H1 (cell line): ENCODE results near the gene SYTL5. TPM values are rescaled to one million over a fixed set of nuclear protein-coding genes. Genes with fewer than 3 reads are reported as not detected.

ENCODE experiments used
- CTCF ChIA-PET: fragments of 300-600 bp; sonication (Branson Sonifier 250); formaldehyde crosslinking; loops from one replicate; lab custom pipeline; 2021; ENCODE audit not compliant: partially characterized antibody; lab: Charles Lee
- POLR2A ChIA-PET: fragments of 300-600 bp; sonication (Branson Sonifier 250); formaldehyde crosslinking; loops from one replicate; lab custom pipeline; 2021; ENCODE audit warnings: inconsistent platforms; ENCODE audit not compliant: partially characterized antibody; lab: Charles Lee
- DNase-seq, 2 experiments: peaks; one replicate each; pipeline versions ENCODE4 v3.0.0 to v3.0.0-alpha.2; 2010 to 2022; ENCODE audit warnings: low spot score in 2 of 2, low read depth in 1 of 2, mixed read lengths in 1 of 2
- FAIRE-seq: peaks from 2 replicates; lab custom pipeline; 2011; peaks lifted over from hg19 to GRCh38; lab: Jason Lieb, UNC
- H2AFZ ChIP-seq: 2 replicates; pipeline ENCODE4 v1.8.1; 2012; ENCODE audit warnings: low read length, inconsistent platforms
- H2AK5ac ChIP-seq: 2 replicates; pipeline ENCODE4 v1.6.1; 2013; ENCODE audit warnings: low read depth, low read length
- H2BK120ac ChIP-seq: replicated peaks from 2 replicates; pipeline ENCODE3; 2013; ENCODE audit warnings: low read depth, low read length, inconsistent platforms
- H2BK12ac ChIP-seq: 2 replicates; pipeline ENCODE4 v1.6.1; 2013; ENCODE audit warnings: low read depth, low read length
- H2BK15ac ChIP-seq: 2 replicates; pipeline ENCODE4 v1.6.1; 2013; ENCODE audit warnings: low read length
- H2BK20ac ChIP-seq: 2 replicates; pipeline ENCODE4 v1.6.1; 2013; ENCODE audit warnings: low read length
- H2BK5ac ChIP-seq: 2 replicates; pipeline ENCODE4 v1.6.1; 2013; ENCODE audit warnings: low read depth, low read length
- H3K14ac ChIP-seq: 2 replicates; pipeline ENCODE4 v1.6.1; 2013; ENCODE audit warnings: inconsistent platforms; ENCODE audit not compliant: insufficient read length
- H3K18ac ChIP-seq: 2 replicates; pipeline ENCODE4 v1.6.1; 2013; ENCODE audit warnings: low read length; ENCODE audit errors: extremely low read depth
- H3K23ac ChIP-seq: 2 replicates; pipeline ENCODE4 v1.6.1; 2013; ENCODE audit warnings: inconsistent platforms; ENCODE audit not compliant: insufficient read length
- H3K23me2 ChIP-seq: 2 replicates; pipeline ENCODE4 v1.6.1; 2013; ENCODE audit warnings: low read depth, low read length
- H3K27ac ChIP-seq: 2 replicates; pipeline ENCODE4 v1.6.1; 2011; ENCODE audit warnings: low read depth, low read length, inconsistent platforms
- H3K27me3 ChIP-seq, 4 experiments: replicated peaks in 1 of 4; 1 replicate in 1 of 4; 2 replicates in 3 of 4; pipeline versions ENCODE4 v1.6.1 to v1.8.1; 2011 to 2013; ENCODE audit warnings: low read length in 3 of 4, mild to moderate bottlenecking in 3 of 4, inconsistent platforms in 2 of 4, mixed read lengths in 2 of 4, moderate library complexity in 1 of 4; ENCODE audit not compliant: control insufficient read depth in 3 of 4, insufficient read depth in 3 of 4; ENCODE audit errors: extremely low read depth in 1 of 4
- H3K36me3 ChIP-seq, 4 experiments: 2 replicates each; pipeline versions ENCODE4 v1.6.1 to v1.8.1; 2011 to 2013; ENCODE audit warnings: mild to moderate bottlenecking in 4 of 4, low read length in 3 of 4, moderate library complexity in 2 of 4, control low read depth in 1 of 4, inconsistent platforms in 1 of 4; ENCODE audit not compliant: insufficient read depth in 4 of 4, control insufficient read depth in 2 of 4
- H3K4ac ChIP-seq: replicated peaks from 2 replicates; pipeline ENCODE3; 2013; ENCODE audit warnings: low read length, low read depth, mixed read lengths, inconsistent platforms; ENCODE audit not compliant: insufficient read length
- H3K4me1 ChIP-seq, 4 experiments: replicated peaks in 1 of 4; 1 replicate in 1 of 4; 2 replicates in 3 of 4; pipeline versions ENCODE4 v1.6.1 to v1.8.1; 2011 to 2013; ENCODE audit warnings: low read length in 3 of 4, inconsistent platforms in 2 of 4, mixed read lengths in 1 of 4; ENCODE audit not compliant: insufficient read depth in 4 of 4, control insufficient read depth in 3 of 4
- H3K4me2 ChIP-seq, 2 experiments: 2 replicates each; pipeline versions ENCODE4 v1.6.1 to v1.8.1; 2011 to 2013; ENCODE audit warnings: low read depth in 2 of 2, low read length in 2 of 2, control low read depth in 1 of 2, inconsistent platforms in 1 of 2, mild to moderate bottlenecking in 1 of 2; ENCODE audit not compliant: insufficient read depth in 1 of 2
- H3K4me3 ChIP-seq, 4 experiments: fragments of 200-600, 300-600 bp in 1 of 4; sonication (generic), shearing (Covaris generic), sonication (Bioruptor Twin) in 1 of 4; 2 replicates each; pipeline versions ENCODE4 v1.5.1 to v1.8.1; 2011 to 2016; ENCODE audit warnings: low read length in 4 of 4, low read depth in 3 of 4, control low read depth in 2 of 4, inconsistent platforms in 2 of 4, mild to moderate bottlenecking in 2 of 4, mixed read lengths in 1 of 4, moderate library complexity in 1 of 4; ENCODE audit not compliant: insufficient read depth in 2 of 4; ENCODE audit errors: extremely low read depth in 1 of 4
- H3K56ac ChIP-seq: replicated peaks from 2 replicates; pipeline ENCODE3; 2013; ENCODE audit warnings: low read depth, mild to moderate bottlenecking, mixed read lengths, low read length, inconsistent platforms; ENCODE audit not compliant: insufficient read length
- H3K79me1 ChIP-seq: 2 replicates; pipeline ENCODE4 v1.6.1; 2013; ENCODE audit warnings: low read depth, low read length, control low read depth
- H3K79me2 ChIP-seq, 2 experiments: 2 replicates each; pipeline versions ENCODE4 v1.6.1 to v1.8.1; 2012 to 2013; ENCODE audit warnings: low read length in 2 of 2, mild to moderate bottlenecking in 2 of 2, inconsistent platforms in 1 of 2; ENCODE audit not compliant: insufficient read depth in 2 of 2, control insufficient read depth in 1 of 2
- H3K9ac ChIP-seq, 4 experiments: replicated peaks in 1 of 4; 1 replicate in 1 of 4; 2 replicates in 3 of 4; pipeline versions ENCODE4 v1.6.1 to v1.8.1; 2011 to 2013; ENCODE audit warnings: low read depth in 3 of 4, low read length in 3 of 4, control low read depth in 2 of 4, mild to moderate bottlenecking in 2 of 4, moderate library complexity in 2 of 4, inconsistent platforms in 1 of 4; ENCODE audit errors: extremely low read depth in 1 of 4
- H3K9me3 ChIP-seq, 2 experiments: 2 replicates each; pipeline versions ENCODE4 v1.6.1 to v1.8.1; 2012 to 2013; ENCODE audit warnings: mild to moderate bottlenecking in 2 of 2, moderate library complexity in 2 of 2, control low read depth in 1 of 2, inconsistent platforms in 1 of 2, low read depth in 1 of 2, low read length in 1 of 2, mixed read lengths in 1 of 2; ENCODE audit not compliant: insufficient read depth in 2 of 2
- H4K20me1 ChIP-seq, 2 experiments: replicated peaks in 1 of 2; 2 replicates each; pipeline versions ENCODE3 to v1.8.1; 2011 to 2013; ENCODE audit warnings: inconsistent platforms in 2 of 2, low read length in 2 of 2, mild to moderate bottlenecking in 1 of 2; ENCODE audit not compliant: insufficient read depth in 2 of 2, control insufficient read depth in 1 of 2
- H4K5ac ChIP-seq: 2 replicates; pipeline ENCODE4 v1.6.1; 2013; ENCODE audit warnings: low read length, low read depth, mixed read lengths, inconsistent platforms; ENCODE audit not compliant: insufficient read length
- H4K8ac ChIP-seq: 2 replicates; pipeline ENCODE4 v1.8.0; 2013; ENCODE audit warnings: mild to moderate bottlenecking, moderate library complexity, low read length, inconsistent platforms; ENCODE audit not compliant: insufficient read depth; ENCODE audit errors: extremely low read depth
- H4K91ac ChIP-seq: replicated peaks from 2 replicates; pipeline ENCODE3; 2013; ENCODE audit warnings: low read length, mixed read lengths, inconsistent platforms; ENCODE audit not compliant: insufficient read length
- BRCA1 ChIP-seq: IDR thresholded peaks from 2 replicates; pipeline ENCODE4 v1.6.1; 2012; ENCODE audit warnings: low read depth, low read length, improper control_type of control experiment
- CHD1 ChIP-seq: IDR thresholded peaks from 2 replicates; pipeline ENCODE4 v1.6.1; 2012; ENCODE audit warnings: low read depth, low read length, improper control_type of control experiment
- CREB1 ChIP-seq: IDR thresholded peaks from 2 replicates; pipeline ENCODE4 v1.6.1; 2012; ENCODE audit warnings: inconsistent platforms
- EGR1 ChIP-seq: IDR thresholded peaks from 2 replicates; pipeline ENCODE4 v1.6.1; 2011; ENCODE audit warnings: low read depth, low read length, borderline replicate concordance
- KDM1A ChIP-seq: fragments of 200-600, 300-600 bp; sonication (generic); IDR thresholded peaks from 2 replicates; pipeline ENCODE4 v1.7.1; 2016; ENCODE audit warnings: mild to moderate bottlenecking, low read length, borderline replicate concordance
- POLR2AphosphoS5 ChIP-seq: IDR thresholded peaks from 2 replicates; pipeline ENCODE4 v1.6.1; 2011; ENCODE audit warnings: low read depth, low read length
- SIRT6 ChIP-seq: IDR thresholded peaks from one replicate; pipeline ENCODE4 v1.7.1; 2012; ENCODE audit warnings: low read length, inconsistent platforms
- SP4 ChIP-seq: IDR thresholded peaks from 2 replicates; pipeline ENCODE4 v1.6.1; 2012; ENCODE audit warnings: low read length, inconsistent platforms
- WGBS, 2 experiments: shearing (Covaris generic) in 1 of 2; methylation state at CpG; one replicate each; pipeline versions ENCODE4 v1.1.6 to v1.1.7; 2013 to 2015; ENCODE audit warnings: low lambda C conversion rate in 2 of 2, mixed read lengths in 2 of 2, inconsistent platforms in 1 of 2, low coverage in 1 of 2, missing lambda C conversion rate in 1 of 2; ENCODE audit not compliant: insufficient replicate concordance in 2 of 2, insufficient coverage in 1 of 2, insufficient read length in 1 of 2; ENCODE audit errors: extremely low coverage in 1 of 2, missing lambda C conversion rate in 1 of 2; 5-methylcytosine and 5-hydroxymethylcytosine counted together
- polyA plus RNA-seq, 7 experiments: library from polyadenylated mRNA; depleted of rRNA in 3 of 7; stranded (reverse) in 5 of 7; unstranded in 2 of 7; fragments of >200 nt in 5 of 7; fragments of 200-250 nt in 2 of 7; gene quantifications; 1 replicate in 5 of 7; 2 replicates in 1 of 7; 4 replicates in 1 of 7; pipeline versions ENCODE4 v1.2.1 to v1.2.3, GENCODE V29; 2011 to 2013; ENCODE audit warnings: missing spikeins in 2 of 7, mixed read lengths in 2 of 7
- total RNA-seq: library from RNA; stranded (reverse); fragmentation: NEBNext Ultra II Directional; extraction: Animal tissue kit (Norgen Biotek cat#: 25700); gene quantifications from 2 replicates; pipeline ENCODE4 v1.2.1, GENCODE V29; 2021
- TF ChIP-seq, protein P1 (sequence below): IDR thresholded peaks from 2 replicates; pipeline ENCODE4 v1.6.1; 2011; ENCODE audit warnings: low read length, improper control_type of control experiment

SYTL5 gene
- total and polyA plus RNA-seq, 2 of the 8 experiments (the other 6 are each of a cell fraction or from before 2014, with no cell fraction given): 0.15 to 0.52 TPM

- Histone ChIP-seq H4K5ac (no peak overlapping the region), H3K9me3 (no peaks in the 10 kb centered on the region), H3K4me3 (no peak overlapping the region), H3K4me2 (no peak overlapping the region), H3K79me2 (no peaks in the 10 kb centered on the region), H2BK15ac (no peak overlapping the region), H2BK20ac (no peak overlapping the region), H3K9ac (no peak overlapping the region), H2AK5ac (no peak overlapping the region), H3K18ac (no peak overlapping the region), H4K91ac (no peak overlapping the region), H3K23me2 (no peaks in the 10 kb centered on the region), H4K8ac (no peak overlapping the region), H2BK120ac (no peak overlapping the region), H3K27ac (no peak overlapping the region), H2BK5ac (no peak overlapping the region), H3K23ac (no peak overlapping the region), H3K14ac (no peak overlapping the region), H4K20me1 (no peaks in the 10 kb centered on the region), H2AFZ (no peak overlapping the region), H2BK12ac (no peak overlapping the region), H3K27me3 (no peaks in the 10 kb centered on the region), H3K79me1 (no peaks in the 10 kb centered on the region), H3K36me3 (no peaks in the 10 kb centered on the region), H3K4ac (no peak overlapping the region), H3K4me1 (no peaks in the 10 kb centered on the region), H3K56ac (no peak overlapping the region)
- DNase-seq: no peak
- CTCF ChIA-PET: interaction anchor here (1.2 to 2.3 kb wide), 2 partner anchors 9 to 16 kb away, joined by 4 to 8 read pairs; no protein-coding TSS in a partner anchor
- no peak for FAIRE-seq
- POLR2A ChIA-PET: no interaction called here
- WGBS, 2 experiments: 82% methylated on average over 4 of the region's 4 CpGs; no CpG with 5 or more reads in 1 of the 2 experiments
- TF ChIP-seq BRCA1: no peak
- TF ChIP-seq POLR2AphosphoS5: no peak
- no peak for TF ChIP-seq CHD1
- TF ChIP-seq EGR1: no peak
- TF ChIP-seq SIRT6: no peak
- no peak for TF ChIP-seq KDM1A
- no peak for TF ChIP-seq CREB1
- TF ChIP-seq SP4: no peak
- TF ChIP-seq, protein P1, sequence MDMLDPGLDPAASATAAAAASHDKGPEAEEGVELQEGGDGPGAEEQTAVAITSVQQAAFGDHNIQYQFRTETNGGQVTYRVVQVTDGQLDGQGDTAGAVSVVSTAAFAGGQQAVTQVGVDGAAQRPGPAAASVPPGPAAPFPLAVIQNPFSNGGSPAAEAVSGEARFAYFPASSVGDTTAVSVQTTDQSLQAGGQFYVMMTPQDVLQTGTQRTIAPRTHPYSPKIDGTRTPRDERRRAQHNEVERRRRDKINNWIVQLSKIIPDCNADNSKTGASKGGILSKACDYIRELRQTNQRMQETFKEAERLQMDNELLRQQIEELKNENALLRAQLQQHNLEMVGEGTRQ: no peak
Measured at GRCh38 chrX:38150993-38151392, 144.6 kb downstream of the SYTL5 start.
